Stimulated activated CD4-positive, alpha-beta T cell treated with anti-CD3 and anti-CD28 coated beads, Interleukin-4, amount 100 ng/mL, for 1 hour (primary cell): ENCODE data around the gene CASR.

Experiments used
- DNase-seq: peaks from one replicate; pipeline ENCODE4 v3.0.0-alpha.2; 2020

Gene CASR

GRCh38 chr3:122260206-122260605 lies 76.7 kb downstream of the CASR start:
- DNase-seq: no peak

- DNase-seq: no peak
Measured at GRCh38 chr3:122263058-122263457, 79.6 kb downstream of the CASR start.

GRCh38 chr3:122263974-122264588 lies 80.6 kb downstream of the CASR start:
- no peak for DNase-seq

- DNase-seq: no peak
Measured at GRCh38 chr3:122265957-122266356, 82.5 kb downstream of the CASR start.

GRCh38 chr3:122268257-122269024 lies 85.0 kb downstream of the CASR start:
- DNase-seq: no peak

- DNase-seq: no peak
Measured at GRCh38 chr3:122269045-122269444, 85.6 kb downstream of the CASR start.

GRCh38 chr3:122271246-122271898 lies 87.9 kb downstream of the CASR start:
- no peak for DNase-seq

- no peak for DNase-seq
Measured at GRCh38 chr3:122272879-122273278, 89.4 kb downstream of the CASR start.

GRCh38 chr3:122273498-122273897 lies 90.0 kb downstream of the CASR start:
- no peak for DNase-seq

GRCh38 chr3:122281891-122282290 lies 98.4 kb downstream of the CASR start:
- no peak for DNase-seq

- DNase-seq: no peak
Measured at GRCh38 chr3:122283796-122284445, 100.5 kb downstream of the CASR start.

- no peak for DNase-seq
Measured at GRCh38 chr3:122284486-122284885, 101.0 kb downstream of the CASR start.

- DNase-seq: no peak
Measured at GRCh38 chr3:122294359-122294758, 110.9 kb downstream of the CASR start.

- no peak for DNase-seq
Measured at GRCh38 chr3:122295266-122296062, 112.0 kb downstream of the CASR start.

GRCh38 chr3:122298239-122298638 lies 114.8 kb downstream of the CASR start:
- no peak for DNase-seq

GRCh38 chr3:122299215-122299614 lies 115.7 kb downstream of the CASR start:
- no peak for DNase-seq

- no peak for DNase-seq
Measured at GRCh38 chr3:122299872-122300460, 116.5 kb downstream of the CASR start.

- DNase-seq: no peak
Measured at GRCh38 chr3:122301063-122301462, 117.6 kb downstream of the CASR start.

- DNase-seq: no peak
Measured at GRCh38 chr3:122305818-122306621, 122.6 kb downstream of the CASR start.

GRCh38 chr3:122306622-122306953 lies 123.1 kb downstream of the CASR start:
- no peak for DNase-seq

- no peak for DNase-seq
Measured at GRCh38 chr3:122307094-122307687, 123.7 kb downstream of the CASR start.
